SKM-1 (cell line): ENCODE data around the gene DGKD.

Experiments
- DNase-seq: peaks from one replicate; lab custom pipeline; 2025; ENCODE audit not compliant: unreplicated experiment; lab: John Stamatoyannopoulos, UW

DGKD gene

DNA sequence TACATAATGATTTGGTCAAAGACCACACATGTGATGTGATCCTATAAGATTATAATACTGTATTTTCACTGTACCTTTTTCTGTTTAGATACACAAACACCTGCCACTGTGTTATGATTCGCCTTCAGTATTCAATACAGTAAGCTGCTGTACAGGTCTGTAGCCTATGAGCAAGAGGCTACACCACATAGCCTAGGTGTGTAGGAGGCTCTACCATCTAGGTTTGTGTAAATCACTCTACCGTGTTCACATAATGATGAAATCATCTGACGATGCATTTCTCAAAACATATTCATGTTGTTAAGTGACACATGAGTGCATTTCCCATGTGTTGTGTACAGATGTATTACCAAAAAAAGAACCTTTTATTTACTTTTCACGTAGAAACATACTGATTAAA lies 137.8 kb downstream of the DGKD start:
- DNase-seq = no peak

- DNase-seq = no peak
Observed at GRCh38 chr2:233492751-233493150, 138.5 kb downstream of the DGKD start.

GRCh38 chr2:233495503-233496496 lies 141.5 kb downstream of the DGKD start:
- DNase-seq = no peak

- no peak for DNase-seq
Observed at GRCh38 chr2:233497692-233498091, 143.4 kb downstream of the DGKD start.

- DNase-seq = no peak
Observed at GRCh38 chr2:233498126-233498525, 143.8 kb downstream of the DGKD start.

GRCh38 chr2:233499928-233500327 lies 145.6 kb downstream of the DGKD start:
- DNase-seq = no peak

GRCh38 chr2:233501198-233502076 lies 147.1 kb downstream of the DGKD start:
- no peak for DNase-seq

- no peak for DNase-seq
Observed at GRCh38 chr2:233503481-233503880, 149.2 kb downstream of the DGKD start.

DNA sequence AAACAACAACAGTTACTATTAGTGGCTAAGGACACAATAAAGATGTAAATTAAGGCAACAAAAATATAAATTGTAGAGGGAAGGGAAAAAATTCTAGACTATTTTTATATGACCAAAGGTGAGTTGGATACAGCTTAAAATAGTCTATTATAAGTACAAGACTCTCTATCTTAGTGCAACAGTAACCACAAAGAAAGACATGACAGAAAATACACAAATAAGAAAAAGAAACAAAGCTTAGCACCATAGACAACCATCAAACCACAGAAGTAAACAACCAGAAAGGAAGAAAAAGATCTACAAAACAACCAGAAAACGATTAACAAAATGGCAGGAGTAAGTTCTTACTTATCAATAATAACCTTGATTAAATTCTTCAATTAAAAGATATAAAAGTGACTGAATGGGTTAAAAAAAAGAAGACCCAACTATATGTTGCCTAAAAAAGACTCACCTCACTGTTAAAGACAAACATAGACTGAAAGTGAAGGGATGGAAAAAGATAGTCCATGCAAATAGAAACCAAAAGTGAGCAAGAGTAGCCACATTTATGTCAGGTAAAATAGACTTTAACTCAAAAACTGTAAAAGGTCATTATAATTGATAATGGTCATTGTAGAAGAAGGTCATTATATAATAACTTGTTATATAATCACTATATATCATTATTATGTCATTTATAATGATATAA lies 149.8 kb downstream of the DGKD start:
- DNase-seq = no peak

DNA sequence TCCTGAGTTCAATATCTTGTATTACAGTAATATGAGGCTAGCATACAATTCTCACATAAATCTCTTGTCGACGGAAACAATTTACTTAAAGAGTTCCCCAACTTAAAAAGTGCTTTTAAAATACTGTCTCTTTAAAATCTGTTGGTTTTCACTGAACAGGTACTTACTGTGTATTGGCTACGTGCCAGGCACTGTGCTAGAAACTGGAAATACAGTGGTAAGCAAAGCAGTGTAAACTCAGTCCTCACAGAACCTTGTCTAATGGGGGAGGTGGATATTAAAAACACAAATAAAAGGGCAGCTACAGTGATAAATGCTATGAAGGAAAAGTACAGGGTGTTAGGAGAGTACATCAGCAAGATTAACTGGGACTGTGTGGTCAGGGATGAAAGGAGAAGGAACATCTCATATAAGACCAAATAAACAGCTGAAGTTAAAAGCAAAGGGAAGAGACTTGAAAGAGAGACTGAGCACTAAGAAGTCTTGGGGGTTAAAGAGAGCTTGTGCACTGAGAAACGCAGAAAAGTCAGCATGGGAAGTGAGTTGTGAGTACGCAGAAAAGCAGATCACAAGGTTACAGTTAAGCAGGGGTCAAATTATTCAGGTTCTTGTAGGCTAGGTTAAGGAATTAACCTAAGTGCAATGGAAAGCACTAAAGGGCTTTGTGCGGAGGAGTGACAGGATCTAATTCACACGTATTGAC lies 159.8 kb downstream of the DGKD start:
- DNase-seq = no peak

GRCh38 chr2:233519787-233520611 lies 165.7 kb downstream of the DGKD start:
- DNase-seq = no peak
